K562 (cell line): Measurements from ENCODE around the gene MERTK.
"Not testable (repeated sequence)": the region's sequence is repeated elsewhere in the genome, so short reads cannot be mapped to it uniquely, and the experiment has no call there.

Source experiments
- ARID3B ChIP-seq: fragments of 250-450 bp; sonication (Bioruptor Pico); IDR thresholded peaks from 2 replicates; pipeline ENCODE4 v1.4.0; 2020; ENCODE audit warnings: borderline replicate concordance
- BMI1 ChIP-seq: fragments of 150-350 bp; IDR thresholded peaks from 2 replicates; pipeline ENCODE4 v1.6.1; 2014; ENCODE audit warnings: low read length
- CREB1 ChIP-seq, 2 experiments: sonication (generic) in 1 of 2; formaldehyde crosslinking in 1 of 2; IDR thresholded peaks; 2 replicates each; pipeline versions ENCODE4 v1.6.1 to v1.8.0; 2012 to 2022; ENCODE audit warnings: inconsistent platforms in 1 of 2, mild to moderate bottlenecking in 1 of 2, missing genetic modification reagents in 1 of 2, moderate library complexity in 1 of 2
- FOXK2 ChIP-seq, 2 experiments: fragments of 450-650 bp; IDR thresholded peaks in 1 of 2; conservative IDR thresholded peaks in 1 of 2; 2 replicates each; pipeline ENCODE4 v1.6.1; 2016; ENCODE audit warnings: low read depth in 2 of 2, mild to moderate bottlenecking in 1 of 2
- RUNX1 ChIP-seq: sonication (generic); IDR thresholded peaks from 2 replicates; pipeline ENCODE4 v1.6.1; 2016; ENCODE audit warnings: antibody characterized with exemption, low read depth
- SAFB ChIP-seq: fragments of 200-400 bp; formaldehyde crosslinking; IDR thresholded peaks from 2 replicates; pipeline ENCODE4 v1.6.1; 2017; ENCODE audit warnings: low read depth, low read length, borderline replicate concordance
- TEAD4 ChIP-seq, 2 experiments: sonication (generic) in 1 of 2; formaldehyde crosslinking in 1 of 2; IDR thresholded peaks; 2 replicates each; pipeline versions ENCODE4 v1.6.1 to v1.8.0; 2012 to 2022; ENCODE audit warnings: borderline replicate concordance in 1 of 2, inconsistent platforms in 1 of 2, low read length in 1 of 2, mild to moderate bottlenecking in 1 of 2, missing genetic modification reagents in 1 of 2
- TF ChIP-seq, protein P1 (sequence below): fragments of 450-650 bp; IDR thresholded peaks from 2 replicates; pipeline ENCODE4 v1.6.1; 2016; ENCODE audit warnings: mild to moderate bottlenecking, moderate library complexity

- TF ChIP-seq RUNX1; SAFB; TEAD4 (IDR thresholded peaks at IDR 0.05; ENCODE audit: low read length); TEAD4 (CRISPR knock-in tag; IDR thresholded peaks at IDR 0.05; ENCODE audit: borderline replicate concordance); FOXK2 (conservative IDR thresholded peaks at IDR 0.05 in 1 of 2, IDR thresholded peaks at IDR 0.05 in 1 of 2; ENCODE audit: low read depth in 2 of 2); CREB1 (IDR thresholded peaks at IDR 0.05); CREB1 (CRISPR knock-in tag; IDR thresholded peaks at IDR 0.05); BMI1; ARID3B (CRISPR knock-in tag): not testable (repeated sequence)
- TF ChIP-seq, protein P1, sequence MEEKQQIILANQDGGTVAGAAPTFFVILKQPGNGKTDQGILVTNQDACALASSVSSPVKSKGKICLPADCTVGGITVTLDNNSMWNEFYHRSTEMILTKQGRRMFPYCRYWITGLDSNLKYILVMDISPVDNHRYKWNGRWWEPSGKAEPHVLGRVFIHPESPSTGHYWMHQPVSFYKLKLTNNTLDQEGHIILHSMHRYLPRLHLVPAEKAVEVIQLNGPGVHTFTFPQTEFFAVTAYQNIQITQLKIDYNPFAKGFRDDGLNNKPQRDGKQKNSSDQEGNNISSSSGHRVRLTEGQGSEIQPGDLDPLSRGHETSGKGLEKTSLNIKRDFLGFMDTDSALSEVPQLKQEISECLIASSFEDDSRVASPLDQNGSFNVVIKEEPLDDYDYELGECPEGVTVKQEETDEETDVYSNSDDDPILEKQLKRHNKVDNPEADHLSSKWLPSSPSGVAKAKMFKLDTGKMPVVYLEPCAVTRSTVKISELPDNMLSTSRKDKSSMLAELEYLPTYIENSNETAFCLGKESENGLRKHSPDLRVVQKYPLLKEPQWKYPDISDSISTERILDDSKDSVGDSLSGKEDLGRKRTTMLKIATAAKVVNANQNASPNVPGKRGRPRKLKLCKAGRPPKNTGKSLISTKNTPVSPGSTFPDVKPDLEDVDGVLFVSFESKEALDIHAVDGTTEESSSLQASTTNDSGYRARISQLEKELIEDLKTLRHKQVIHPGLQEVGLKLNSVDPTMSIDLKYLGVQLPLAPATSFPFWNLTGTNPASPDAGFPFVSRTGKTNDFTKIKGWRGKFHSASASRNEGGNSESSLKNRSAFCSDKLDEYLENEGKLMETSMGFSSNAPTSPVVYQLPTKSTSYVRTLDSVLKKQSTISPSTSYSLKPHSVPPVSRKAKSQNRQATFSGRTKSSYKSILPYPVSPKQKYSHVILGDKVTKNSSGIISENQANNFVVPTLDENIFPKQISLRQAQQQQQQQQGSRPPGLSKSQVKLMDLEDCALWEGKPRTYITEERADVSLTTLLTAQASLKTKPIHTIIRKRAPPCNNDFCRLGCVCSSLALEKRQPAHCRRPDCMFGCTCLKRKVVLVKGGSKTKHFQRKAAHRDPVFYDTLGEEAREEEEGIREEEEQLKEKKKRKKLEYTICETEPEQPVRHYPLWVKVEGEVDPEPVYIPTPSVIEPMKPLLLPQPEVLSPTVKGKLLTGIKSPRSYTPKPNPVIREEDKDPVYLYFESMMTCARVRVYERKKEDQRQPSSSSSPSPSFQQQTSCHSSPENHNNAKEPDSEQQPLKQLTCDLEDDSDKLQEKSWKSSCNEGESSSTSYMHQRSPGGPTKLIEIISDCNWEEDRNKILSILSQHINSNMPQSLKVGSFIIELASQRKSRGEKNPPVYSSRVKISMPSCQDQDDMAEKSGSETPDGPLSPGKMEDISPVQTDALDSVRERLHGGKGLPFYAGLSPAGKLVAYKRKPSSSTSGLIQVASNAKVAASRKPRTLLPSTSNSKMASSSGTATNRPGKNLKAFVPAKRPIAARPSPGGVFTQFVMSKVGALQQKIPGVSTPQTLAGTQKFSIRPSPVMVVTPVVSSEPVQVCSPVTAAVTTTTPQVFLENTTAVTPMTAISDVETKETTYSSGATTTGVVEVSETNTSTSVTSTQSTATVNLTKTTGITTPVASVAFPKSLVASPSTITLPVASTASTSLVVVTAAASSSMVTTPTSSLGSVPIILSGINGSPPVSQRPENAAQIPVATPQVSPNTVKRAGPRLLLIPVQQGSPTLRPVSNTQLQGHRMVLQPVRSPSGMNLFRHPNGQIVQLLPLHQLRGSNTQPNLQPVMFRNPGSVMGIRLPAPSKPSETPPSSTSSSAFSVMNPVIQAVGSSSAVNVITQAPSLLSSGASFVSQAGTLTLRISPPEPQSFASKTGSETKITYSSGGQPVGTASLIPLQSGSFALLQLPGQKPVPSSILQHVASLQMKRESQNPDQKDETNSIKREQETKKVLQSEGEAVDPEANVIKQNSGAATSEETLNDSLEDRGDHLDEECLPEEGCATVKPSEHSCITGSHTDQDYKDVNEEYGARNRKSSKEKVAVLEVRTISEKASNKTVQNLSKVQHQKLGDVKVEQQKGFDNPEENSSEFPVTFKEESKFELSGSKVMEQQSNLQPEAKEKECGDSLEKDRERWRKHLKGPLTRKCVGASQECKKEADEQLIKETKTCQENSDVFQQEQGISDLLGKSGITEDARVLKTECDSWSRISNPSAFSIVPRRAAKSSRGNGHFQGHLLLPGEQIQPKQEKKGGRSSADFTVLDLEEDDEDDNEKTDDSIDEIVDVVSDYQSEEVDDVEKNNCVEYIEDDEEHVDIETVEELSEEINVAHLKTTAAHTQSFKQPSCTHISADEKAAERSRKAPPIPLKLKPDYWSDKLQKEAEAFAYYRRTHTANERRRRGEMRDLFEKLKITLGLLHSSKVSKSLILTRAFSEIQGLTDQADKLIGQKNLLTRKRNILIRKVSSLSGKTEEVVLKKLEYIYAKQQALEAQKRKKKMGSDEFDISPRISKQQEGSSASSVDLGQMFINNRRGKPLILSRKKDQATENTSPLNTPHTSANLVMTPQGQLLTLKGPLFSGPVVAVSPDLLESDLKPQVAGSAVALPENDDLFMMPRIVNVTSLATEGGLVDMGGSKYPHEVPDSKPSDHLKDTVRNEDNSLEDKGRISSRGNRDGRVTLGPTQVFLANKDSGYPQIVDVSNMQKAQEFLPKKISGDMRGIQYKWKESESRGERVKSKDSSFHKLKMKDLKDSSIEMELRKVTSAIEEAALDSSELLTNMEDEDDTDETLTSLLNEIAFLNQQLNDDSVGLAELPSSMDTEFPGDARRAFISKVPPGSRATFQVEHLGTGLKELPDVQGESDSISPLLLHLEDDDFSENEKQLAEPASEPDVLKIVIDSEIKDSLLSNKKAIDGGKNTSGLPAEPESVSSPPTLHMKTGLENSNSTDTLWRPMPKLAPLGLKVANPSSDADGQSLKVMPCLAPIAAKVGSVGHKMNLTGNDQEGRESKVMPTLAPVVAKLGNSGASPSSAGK = not testable (repeated sequence)
Measured at GRCh38 chr2:111909997-111910396, 11.6 kb downstream of the MERTK start.
